K562 (cell line): ENCODE results near the gene DCUN1D1. TPM values are rescaled to one million over a fixed set of nuclear protein-coding genes. Genes with fewer than 3 reads are reported as not detected.

Experiments
- KLF10 ChIP-seq: fragments of 250-450 bp; sonication (Bioruptor Pico); IDR thresholded peaks from 2 replicates; pipeline ENCODE4 v1.6.1; 2021; ENCODE audit warnings: matching md5 sums
- PPARD ChIP-seq: fragments of 250-450 bp; sonication (Bioruptor Pico); IDR thresholded peaks from 2 replicates; pipeline ENCODE4 v1.8.0; 2022; ENCODE audit warnings: inconsistent platforms, mild to moderate bottlenecking, moderate library complexity
- PRMT5 ChIP-seq: sonication (generic); formaldehyde crosslinking; IDR thresholded peaks from 2 replicates; pipeline ENCODE4 v1.5.0; 2020; ENCODE audit warnings: missing genetic modification reagents
- STAG1 ChIP-seq: sonication (generic); formaldehyde crosslinking; IDR thresholded peaks from 2 replicates; pipeline ENCODE4 v1.5.0; 2020; ENCODE audit warnings: missing genetic modification reagents, borderline replicate concordance
- TCFL5 ChIP-seq: fragments of 250-450 bp; sonication (Bioruptor Pico); conservative IDR thresholded peaks from 2 replicates; pipeline ENCODE4 v1.6.1; 2021; ENCODE audit warnings: mild to moderate bottlenecking, moderate library complexity, matching md5 sums
- TGIF2 ChIP-seq: sonication (generic); formaldehyde crosslinking; IDR thresholded peaks from 2 replicates; pipeline ENCODE4 v1.8.1; 2022; ENCODE audit warnings: mild to moderate bottlenecking, missing genetic modification reagents, moderate library complexity
- ZNF174 ChIP-seq: fragments of 250-450 bp; sonication (Bioruptor Pico); IDR thresholded peaks from 2 replicates; pipeline ENCODE4 v1.4.0; 2020; ENCODE audit warnings: mild to moderate bottlenecking
- ZNF3 ChIP-seq: fragments of 250-450 bp; sonication (Bioruptor Pico); IDR thresholded peaks from 2 replicates; pipeline ENCODE4 v1.5.0; 2021; ENCODE audit warnings: mild to moderate bottlenecking, moderate library complexity
- polyA plus RNA-seq, 8 experiments: library from polyadenylated mRNA; depleted of rRNA in 4 of 8; stranded (reverse) in 5 of 8; unstranded in 3 of 8; fragments of >200 nt; fragmentation: Nextera tagmentation in 2 of 8; fragmentation: Illumina TruSeq in 1 of 8; extraction: Ambion mirVana in 2 of 8; extraction: Trizol in 1 of 8; gene quantifications; 2 replicates each; pipeline versions ENCODE4 v1.2.1 to v1.2.3, GENCODE V29; 2011 to 2014; ENCODE audit warnings: inconsistent platforms in 1 of 8, missing spikeins in 1 of 8
- total RNA-seq, 7 experiments: library from RNA; depleted of rRNA in 6 of 7; stranded (reverse); fragments of >200 nt in 6 of 7; fragmentation: Illumina TruSeq in 2 of 7; extraction: Trizol in 2 of 7; gene quantifications; 2 replicates each; pipeline versions ENCODE4 v1.2.1 to v1.2.3, GENCODE V29; 2011 to 2021; ENCODE audit warnings: low replicate concordance in 1 of 7
- TF ChIP-seq, protein P1 (sequence below): fragments of 450-650 bp; conservative IDR thresholded peaks from 2 replicates; pipeline ENCODE4 v1.6.1; 2016; ENCODE audit warnings: missing genetic modification characterization, low read depth, mild to moderate bottlenecking, missing compliant biosample characterization, moderate library complexity
- TF ChIP-seq, protein P2 (sequence below), 2 experiments: fragments of 450-650 bp; formaldehyde crosslinking in 1 of 2; IDR thresholded peaks; 2 replicates each; pipeline versions ENCODE4 v1.4.0 to v1.6.1; 2014 to 2020; ENCODE audit warnings: mild to moderate bottlenecking in 2 of 2, borderline replicate concordance in 1 of 2, low read depth in 1 of 2
- TF ChIP-seq, protein P3 (sequence below): sonication (generic); formaldehyde crosslinking; IDR thresholded peaks from 2 replicates; pipeline ENCODE4 v1.8.0; 2022; ENCODE audit warnings: missing genetic modification reagents, mild to moderate bottlenecking, borderline replicate concordance
- TF ChIP-seq, protein P4 (sequence below): fragments of 250-450 bp; sonication (Bioruptor Pico); IDR thresholded peaks from 2 replicates; pipeline ENCODE4 v1.4.0; 2020; ENCODE audit warnings: mild to moderate bottlenecking, moderate library complexity, borderline replicate concordance

The DCUN1D1 gene
- total and polyA plus RNA-seq, 9 of the 15 experiments (the other 6 are each of a cell fraction or from before 2014, with no cell fraction given): 11.4 to 46.8 (median 28.2) TPM

DNA sequence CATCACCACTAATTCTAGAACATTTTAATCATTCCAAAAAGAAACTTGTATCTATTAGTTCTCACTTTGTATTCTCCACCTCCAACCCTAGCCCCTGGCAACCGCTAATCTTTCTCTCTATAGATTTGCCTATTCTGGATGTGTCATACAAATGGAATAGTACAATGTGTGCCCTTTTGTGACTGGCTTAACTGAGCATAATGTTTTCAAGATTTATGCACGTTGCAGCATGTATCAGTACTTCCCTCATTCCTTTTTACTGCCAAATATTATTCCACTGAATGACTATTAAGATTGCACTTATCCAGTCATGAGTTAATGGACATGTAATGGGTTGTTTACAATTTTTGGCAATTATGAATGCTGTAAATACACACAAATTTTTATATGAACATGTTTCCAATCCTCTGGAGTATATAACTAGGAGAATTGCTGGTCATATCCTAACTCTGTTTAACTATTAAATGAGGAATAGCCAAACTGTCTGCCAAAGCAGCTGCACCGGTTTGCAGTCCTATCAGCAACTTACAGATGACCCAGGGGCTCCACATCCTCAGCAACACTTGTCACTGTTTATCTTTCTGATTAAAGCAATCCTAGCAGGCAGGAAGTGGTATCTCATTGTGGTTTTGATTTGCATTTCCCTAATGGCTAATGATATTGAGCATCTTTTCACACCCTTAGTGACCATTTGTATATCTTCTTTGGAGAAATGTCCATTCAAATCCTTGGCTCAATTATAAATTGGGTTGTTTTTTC lies 42.9 kb downstream of the DCUN1D1 start (continued):
- TF ChIP-seq, protein P1, sequence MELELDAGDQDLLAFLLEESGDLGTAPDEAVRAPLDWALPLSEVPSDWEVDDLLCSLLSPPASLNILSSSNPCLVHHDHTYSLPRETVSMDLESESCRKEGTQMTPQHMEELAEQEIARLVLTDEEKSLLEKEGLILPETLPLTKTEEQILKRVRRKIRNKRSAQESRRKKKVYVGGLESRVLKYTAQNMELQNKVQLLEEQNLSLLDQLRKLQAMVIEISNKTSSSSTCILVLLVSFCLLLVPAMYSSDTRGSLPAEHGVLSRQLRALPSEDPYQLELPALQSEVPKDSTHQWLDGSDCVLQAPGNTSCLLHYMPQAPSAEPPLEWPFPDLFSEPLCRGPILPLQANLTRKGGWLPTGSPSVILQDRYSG (tag): no peak
- TF ChIP-seq TCFL5 (CRISPR knock-in tag) (no peak), PRMT5 (CRISPR knock-in tag) (no peak), ZNF174 (CRISPR knock-in tag) (no peak), ZNF3 (CRISPR knock-in tag) (no peak), KLF10 (CRISPR knock-in tag) (no peak), PPARD (CRISPR knock-in tag) (no peak), STAG1 (CRISPR knock-in tag) (no peak), TGIF2 (CRISPR knock-in tag) (no peak)
- TF ChIP-seq, protein P2, sequence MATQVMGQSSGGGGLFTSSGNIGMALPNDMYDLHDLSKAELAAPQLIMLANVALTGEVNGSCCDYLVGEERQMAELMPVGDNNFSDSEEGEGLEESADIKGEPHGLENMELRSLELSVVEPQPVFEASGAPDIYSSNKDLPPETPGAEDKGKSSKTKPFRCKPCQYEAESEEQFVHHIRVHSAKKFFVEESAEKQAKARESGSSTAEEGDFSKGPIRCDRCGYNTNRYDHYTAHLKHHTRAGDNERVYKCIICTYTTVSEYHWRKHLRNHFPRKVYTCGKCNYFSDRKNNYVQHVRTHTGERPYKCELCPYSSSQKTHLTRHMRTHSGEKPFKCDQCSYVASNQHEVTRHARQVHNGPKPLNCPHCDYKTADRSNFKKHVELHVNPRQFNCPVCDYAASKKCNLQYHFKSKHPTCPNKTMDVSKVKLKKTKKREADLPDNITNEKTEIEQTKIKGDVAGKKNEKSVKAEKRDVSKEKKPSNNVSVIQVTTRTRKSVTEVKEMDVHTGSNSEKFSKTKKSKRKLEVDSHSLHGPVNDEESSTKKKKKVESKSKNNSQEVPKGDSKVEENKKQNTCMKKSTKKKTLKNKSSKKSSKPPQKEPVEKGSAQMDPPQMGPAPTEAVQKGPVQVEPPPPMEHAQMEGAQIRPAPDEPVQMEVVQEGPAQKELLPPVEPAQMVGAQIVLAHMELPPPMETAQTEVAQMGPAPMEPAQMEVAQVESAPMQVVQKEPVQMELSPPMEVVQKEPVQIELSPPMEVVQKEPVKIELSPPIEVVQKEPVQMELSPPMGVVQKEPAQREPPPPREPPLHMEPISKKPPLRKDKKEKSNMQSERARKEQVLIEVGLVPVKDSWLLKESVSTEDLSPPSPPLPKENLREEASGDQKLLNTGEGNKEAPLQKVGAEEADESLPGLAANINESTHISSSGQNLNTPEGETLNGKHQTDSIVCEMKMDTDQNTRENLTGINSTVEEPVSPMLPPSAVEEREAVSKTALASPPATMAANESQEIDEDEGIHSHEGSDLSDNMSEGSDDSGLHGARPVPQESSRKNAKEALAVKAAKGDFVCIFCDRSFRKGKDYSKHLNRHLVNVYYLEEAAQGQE (IDR thresholded peaks at IDR 0.05; ENCODE audit: borderline replicate concordance): no peak; the same call in 1 of the 2 replicates
- TF ChIP-seq, protein P2 (CRISPR knock-in tag; IDR thresholded peaks at IDR 0.05; ENCODE audit: low read depth): no peak
- TF ChIP-seq, protein P3, sequence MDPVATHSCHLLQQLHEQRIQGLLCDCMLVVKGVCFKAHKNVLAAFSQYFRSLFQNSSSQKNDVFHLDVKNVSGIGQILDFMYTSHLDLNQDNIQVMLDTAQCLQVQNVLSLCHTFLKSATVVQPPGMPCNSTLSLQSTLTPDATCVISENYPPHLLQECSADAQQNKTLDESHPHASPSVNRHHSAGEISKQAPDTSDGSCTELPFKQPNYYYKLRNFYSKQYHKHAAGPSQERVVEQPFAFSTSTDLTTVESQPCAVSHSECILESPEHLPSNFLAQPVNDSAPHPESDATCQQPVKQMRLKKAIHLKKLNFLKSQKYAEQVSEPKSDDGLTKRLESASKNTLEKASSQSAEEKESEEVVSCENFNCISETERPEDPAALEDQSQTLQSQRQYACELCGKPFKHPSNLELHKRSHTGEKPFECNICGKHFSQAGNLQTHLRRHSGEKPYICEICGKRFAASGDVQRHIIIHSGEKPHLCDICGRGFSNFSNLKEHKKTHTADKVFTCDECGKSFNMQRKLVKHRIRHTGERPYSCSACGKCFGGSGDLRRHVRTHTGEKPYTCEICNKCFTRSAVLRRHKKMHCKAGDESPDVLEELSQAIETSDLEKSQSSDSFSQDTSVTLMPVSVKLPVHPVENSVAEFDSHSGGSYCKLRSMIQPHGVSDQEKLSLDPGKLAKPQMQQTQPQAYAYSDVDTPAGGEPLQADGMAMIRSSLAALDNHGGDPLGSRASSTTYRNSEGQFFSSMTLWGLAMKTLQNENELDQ (CRISPR knock-in tag): no peak
- TF ChIP-seq, protein P4, sequence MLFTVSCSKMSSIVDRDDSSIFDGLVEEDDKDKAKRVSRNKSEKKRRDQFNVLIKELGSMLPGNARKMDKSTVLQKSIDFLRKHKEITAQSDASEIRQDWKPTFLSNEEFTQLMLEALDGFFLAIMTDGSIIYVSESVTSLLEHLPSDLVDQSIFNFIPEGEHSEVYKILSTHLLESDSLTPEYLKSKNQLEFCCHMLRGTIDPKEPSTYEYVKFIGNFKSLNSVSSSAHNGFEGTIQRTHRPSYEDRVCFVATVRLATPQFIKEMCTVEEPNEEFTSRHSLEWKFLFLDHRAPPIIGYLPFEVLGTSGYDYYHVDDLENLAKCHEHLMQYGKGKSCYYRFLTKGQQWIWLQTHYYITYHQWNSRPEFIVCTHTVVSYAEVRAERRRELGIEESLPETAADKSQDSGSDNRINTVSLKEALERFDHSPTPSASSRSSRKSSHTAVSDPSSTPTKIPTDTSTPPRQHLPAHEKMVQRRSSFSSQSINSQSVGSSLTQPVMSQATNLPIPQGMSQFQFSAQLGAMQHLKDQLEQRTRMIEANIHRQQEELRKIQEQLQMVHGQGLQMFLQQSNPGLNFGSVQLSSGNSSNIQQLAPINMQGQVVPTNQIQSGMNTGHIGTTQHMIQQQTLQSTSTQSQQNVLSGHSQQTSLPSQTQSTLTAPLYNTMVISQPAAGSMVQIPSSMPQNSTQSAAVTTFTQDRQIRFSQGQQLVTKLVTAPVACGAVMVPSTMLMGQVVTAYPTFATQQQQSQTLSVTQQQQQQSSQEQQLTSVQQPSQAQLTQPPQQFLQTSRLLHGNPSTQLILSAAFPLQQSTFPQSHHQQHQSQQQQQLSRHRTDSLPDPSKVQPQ (CRISPR knock-in tag): no peak
